OCI-LY7 (cell line): ENCODE data around the gene SERTAD3. TPM values are rescaled to one million over a fixed set of nuclear protein-coding genes. Genes with fewer than 3 reads are reported as not detected.

ENCODE experiments used
- BruUV-seq: library from RNA; stranded (reverse); fragments of 400-500 nt; replicated peaks from 2 replicates; lab custom pipeline; 2021; lab: Mats Ljungman, UMichigan
- CTCF ChIA-PET: fragments of 300-600 bp; sonication (Branson Sonifier 250); formaldehyde crosslinking; loops from one replicate; lab custom pipeline; 2022; ENCODE audit warnings: antibody characterized with exemption; ENCODE audit not compliant: unreplicated experiment; lab: Charles Lee
- POLR2A ChIA-PET: fragments of 300-600 bp; sonication (Branson Sonifier 250); formaldehyde crosslinking; loops from one replicate; lab custom pipeline; 2022; ENCODE audit warnings: antibody characterized with exemption; lab: Charles Lee
- DNase-seq: peaks from one replicate; pipeline ENCODE4 v3.0.0-alpha.2; 2015; ENCODE audit warnings: low spot score
- H2AFZ ChIP-seq: fragments of 200-600 bp; sonication (generic), shearing (Covaris generic); 2 replicates; pipeline ENCODE4 v1.6.1; 2014; ENCODE audit warnings: mild to moderate bottlenecking, antibody characterized with exemption, low read length, moderate library complexity
- H3K27ac ChIP-seq: fragments of 200-600 bp; sonication (generic); 2 replicates; pipeline ENCODE4 v1.5.1; 2014; ENCODE audit warnings: mixed run types, low read depth, mild to moderate bottlenecking, moderate library complexity, low read length, inconsistent platforms; ENCODE audit not compliant: poor library complexity, severe bottlenecking
- H3K36me3 ChIP-seq: fragments of 200-600 bp; sonication (generic); 2 replicates; pipeline ENCODE4 v1.6.1; 2014; ENCODE audit warnings: mild to moderate bottlenecking, antibody characterized with exemption, low read length, moderate library complexity, mixed read lengths; ENCODE audit not compliant: insufficient read depth
- H3K4me1 ChIP-seq: fragments of 200-600 bp; sonication (generic); 2 replicates; pipeline ENCODE4 v1.5.1; 2014; ENCODE audit warnings: mild to moderate bottlenecking, low read length; ENCODE audit not compliant: insufficient read depth, poor library complexity, severe bottlenecking
- H3K4me2 ChIP-seq: fragments of 200-600 bp; sonication (generic); 2 replicates; pipeline ENCODE4 v1.6.1; 2014; ENCODE audit warnings: mild to moderate bottlenecking, low read length
- H3K4me3 ChIP-seq: fragments of 200-600 bp; sonication (generic); 2 replicates; pipeline ENCODE4 v1.5.1; 2014; ENCODE audit warnings: mild to moderate bottlenecking, low read depth, low read length; ENCODE audit not compliant: poor library complexity, severe bottlenecking
- H3K79me2 ChIP-seq: fragments of 200-600 bp; sonication (generic); 2 replicates; pipeline ENCODE4 v1.6.1; 2016; ENCODE audit warnings: low read depth, mild to moderate bottlenecking, low read length, moderate library complexity, mixed read lengths; ENCODE audit not compliant: insufficient read depth
- H3K9me2 ChIP-seq: fragments of 200-600 bp; sonication (generic); 2 replicates; pipeline ENCODE4 v1.6.1; 2016; ENCODE audit warnings: mild to moderate bottlenecking, low read length, mixed read lengths; ENCODE audit not compliant: insufficient read depth
- H3K9me3 ChIP-seq: fragments of 200-600 bp; sonication (generic); 2 replicates; pipeline ENCODE4 v1.6.1; 2014; ENCODE audit warnings: mild to moderate bottlenecking, mixed run types, low read length, mixed read lengths
- H4K20me1 ChIP-seq: fragments of 200-600 bp; sonication (generic); 2 replicates; pipeline ENCODE4 v1.6.1; 2014; ENCODE audit warnings: mild to moderate bottlenecking, antibody characterized with exemption, low read length, moderate library complexity, mixed read lengths; ENCODE audit not compliant: insufficient read depth
- EZH2phosphoT487 ChIP-seq: fragments of 200-600 bp; sonication (generic); IDR thresholded peaks from 2 replicates; pipeline ENCODE4 v1.6.1; 2018; ENCODE audit warnings: low read depth, borderline replicate concordance, mild to moderate bottlenecking, mixed run types, antibody characterized with exemption, low read length, moderate library complexity, mixed read lengths
- intact Hi-C: fragments of 100-400 bp; cut with micrococcal nuclease; formaldehyde crosslinking; loops from one replicate; pipeline ENCODE4 v1.10.0; 2022; ENCODE audit not compliant: unreplicated experiment
- total RNA-seq, 2 experiments: library from RNA; depleted of rRNA in 1 of 2; stranded (reverse); fragments of >200 nt in 1 of 2; shearing (Covaris generic) in 1 of 2; gene quantifications; 2 replicates each; pipeline ENCODE4 v1.2.3, GENCODE V29; 2014 to 2022
- TF ChIP-seq, protein P1 (sequence below): fragments of 200-600 bp; sonication (generic); conservative IDR thresholded peaks from 2 replicates; pipeline ENCODE4 v1.5.1; 2014; ENCODE audit warnings: mild to moderate bottlenecking, antibody characterized with exemption, low read length, moderate library complexity, mixed read lengths

The SERTAD3 gene
- total RNA-seq, 2 experiments from 2014 or later: 12.2 to 18.6 TPM

- Histone ChIP-seq H3K36me3 (peaks cover 10% of the 10 kb centered on the region; the same call in 1 of the 2 replicates), H3K9me3 (no peaks in the 10 kb centered on the region), H3K4me2 (no peak overlapping the region), H3K9me2 (no peaks in the 10 kb centered on the region), H2AFZ (no peak overlapping the region), H4K20me1 (no peaks in the 10 kb centered on the region), H3K27ac (no peak overlapping the region), H3K4me1 (peaks cover 23% of the 10 kb centered on the region), H3K79me2 (peaks cover 11% of the 10 kb centered on the region; the same call in 1 of the 2 replicates), H3K4me3 (no peak overlapping the region)
- ChIA-PET CTCF (interaction anchor here (0.5 kb wide), 1 partner anchor 10 kb away, joined by 3 read pairs; no protein-coding TSS in a partner anchor), POLR2A (no interaction called here)
- DNase-seq: no peak
- intact Hi-C loops: loop anchor here (2.0 to 10.0 kb wide), 2 partner anchors 43 to 137 kb away; partner anchors contain the start of genes AKT2 and BLVRB
- TF ChIP-seq, protein P1, sequence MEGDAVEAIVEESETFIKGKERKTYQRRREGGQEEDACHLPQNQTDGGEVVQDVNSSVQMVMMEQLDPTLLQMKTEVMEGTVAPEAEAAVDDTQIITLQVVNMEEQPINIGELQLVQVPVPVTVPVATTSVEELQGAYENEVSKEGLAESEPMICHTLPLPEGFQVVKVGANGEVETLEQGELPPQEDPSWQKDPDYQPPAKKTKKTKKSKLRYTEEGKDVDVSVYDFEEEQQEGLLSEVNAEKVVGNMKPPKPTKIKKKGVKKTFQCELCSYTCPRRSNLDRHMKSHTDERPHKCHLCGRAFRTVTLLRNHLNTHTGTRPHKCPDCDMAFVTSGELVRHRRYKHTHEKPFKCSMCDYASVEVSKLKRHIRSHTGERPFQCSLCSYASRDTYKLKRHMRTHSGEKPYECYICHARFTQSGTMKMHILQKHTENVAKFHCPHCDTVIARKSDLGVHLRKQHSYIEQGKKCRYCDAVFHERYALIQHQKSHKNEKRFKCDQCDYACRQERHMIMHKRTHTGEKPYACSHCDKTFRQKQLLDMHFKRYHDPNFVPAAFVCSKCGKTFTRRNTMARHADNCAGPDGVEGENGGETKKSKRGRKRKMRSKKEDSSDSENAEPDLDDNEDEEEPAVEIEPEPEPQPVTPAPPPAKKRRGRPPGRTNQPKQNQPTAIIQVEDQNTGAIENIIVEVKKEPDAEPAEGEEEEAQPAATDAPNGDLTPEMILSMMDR: no peak
- TF ChIP-seq EZH2phosphoT487: no peak
- BruUV-seq: no TSS peak
Observed at GRCh38 chr19:40421993-40422747, 22.0 kb downstream of the SERTAD3 start.

GRCh38 chr19:40420766-40421765 is 23.1 kb downstream of the SERTAD3 start:
- BruUV-seq: no TSS peak
- H3K4me3 ChIP-seq: peak overlapping the region; percentile 69
- no peaks in the 10 kb centered on the region for H4K20me1 ChIP-seq
- DNase-seq: peak; percentile 84
- peak overlapping the region; percentile 93 for H3K4me2 ChIP-seq
- TF ChIP-seq EZH2phosphoT487: no peak
- TF ChIP-seq, protein P1: peak; percentile 95
- peak overlapping the region; percentile 59; the same call in 1 of the 2 replicates for H2AFZ ChIP-seq
- intact Hi-C loops: loop anchor here (1.0 to 10.0 kb wide), 3 partner anchors 23 to 136 kb away; partner anchors contain the start of genes AKT2, BLVRB and SERTAD3
- ChIA-PET CTCF (interaction anchor here (1.2 kb wide), 1 partner anchor 10 kb away, joined by 10 read pairs; no protein-coding TSS in a partner anchor), POLR2A (interaction anchor here (0.6 to 1.5 kb wide), 7 partner anchors 8 to 64 kb away, joined by 3 to 7 read pairs (median 4); no protein-coding TSS in a partner anchor)
- H3K9me3 ChIP-seq: no peaks in the 10 kb centered on the region
- H3K27ac ChIP-seq: peak overlapping the region; percentile 49
- peaks cover 30% of the 10 kb centered on the region for H3K4me1 ChIP-seq
- H3K9me2 ChIP-seq: no peaks in the 10 kb centered on the region
- H3K36me3 ChIP-seq: peaks cover 10% of the 10 kb centered on the region; the same call in 1 of the 2 replicates
- peaks cover 11% of the 10 kb centered on the region; the same call in 1 of the 2 replicates for H3K79me2 ChIP-seq
